NCI-H460 (cell line): ENCODE data around the gene DPP4. TPM values are rescaled to one million over a fixed set of nuclear protein-coding genes. Genes with fewer than 3 reads are reported as not detected.
"Not testable (repeated sequence)": the region's sequence is repeated elsewhere in the genome, so short reads cannot be mapped to it uniquely, and the experiment has no call there.

Experiments
- DNase-seq: peaks from one replicate; pipeline ENCODE4 v3.0.0-alpha.2; 2016; ENCODE audit warnings: low read depth; ENCODE audit errors: extremely low read depth
- small RNA-seq, 2 experiments: library from RNA; depleted of rRNA; stranded (forward); fragments of <200 nt; gene quantifications; one replicate each; pipeline ENCODE3, GENCODE V24; 2014
- total RNA-seq: library from RNA; depleted of rRNA; stranded (reverse); fragments of >200 nt; shearing (Covaris generic); gene quantifications from 2 replicates; pipeline ENCODE4 v1.2.3, GENCODE V29; 2014; rRNA removed

Gene DPP4
- total RNA-seq, 1 experiment from 2014 or later, result 0.25 TPM

GRCh38 chr2:161971551-161971950 is 102.5 kb downstream of the DPP4 start:
- DNase-seq, result no peak

DNA sequence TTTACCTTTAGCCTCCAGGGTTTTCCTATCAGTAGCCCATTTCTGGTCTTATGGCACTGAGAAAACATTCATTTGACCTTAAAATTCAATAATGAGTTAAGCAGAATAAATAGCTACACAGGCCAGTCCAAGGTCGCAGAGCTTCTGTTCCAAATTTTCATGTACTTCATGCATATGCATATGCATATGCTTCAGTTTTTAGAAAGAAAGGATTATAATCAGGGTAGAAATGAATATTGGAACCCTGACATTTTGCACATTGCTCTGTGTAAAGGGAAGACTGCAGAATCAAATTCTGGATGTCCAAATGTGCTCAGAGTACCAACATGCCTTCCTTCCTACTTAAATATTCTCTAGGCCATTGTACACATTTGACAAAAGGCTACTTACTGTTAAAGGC is 104.9 kb downstream of the DPP4 start:
- no peak for DNase-seq

DNA sequence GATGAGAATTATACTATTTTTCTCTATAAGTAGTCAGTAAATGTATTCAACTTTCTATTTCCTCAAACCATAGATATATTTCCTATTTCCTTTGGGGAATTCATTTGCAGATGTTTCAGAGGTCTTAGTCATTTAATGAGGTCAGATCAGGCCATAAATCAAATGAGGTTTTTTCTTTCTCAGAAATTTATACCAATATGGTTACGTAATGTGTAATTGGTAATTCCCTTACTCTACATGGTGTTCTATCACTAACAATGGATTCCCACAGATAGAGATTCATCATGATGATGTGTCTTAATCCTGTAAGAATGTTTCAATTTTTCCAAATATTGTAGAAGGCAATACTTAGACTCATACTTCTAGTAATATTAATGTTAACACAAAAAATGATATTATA is 108.0 kb downstream of the DPP4 start:
- DNase-seq, result no peak

DNA sequence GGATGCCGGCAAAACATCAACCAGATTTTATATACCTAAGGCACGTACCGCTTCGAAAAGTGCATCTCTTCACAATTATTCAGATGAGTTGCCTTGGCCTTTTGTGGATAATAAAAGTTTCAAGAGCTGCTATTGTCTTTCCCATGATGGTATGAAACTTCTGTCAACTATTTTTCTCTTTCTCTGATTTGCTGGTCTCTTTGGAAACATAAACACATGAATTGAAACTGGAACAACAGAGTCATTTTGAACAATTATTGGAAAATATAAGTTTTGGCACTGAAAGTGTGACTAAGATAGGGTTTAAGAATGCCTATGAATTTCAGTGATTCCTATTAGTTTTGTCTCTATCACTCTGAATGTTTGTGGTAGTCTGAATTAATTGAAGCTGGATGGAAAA is 109.9 kb downstream of the DPP4 start:
- no peak for DNase-seq

DNA sequence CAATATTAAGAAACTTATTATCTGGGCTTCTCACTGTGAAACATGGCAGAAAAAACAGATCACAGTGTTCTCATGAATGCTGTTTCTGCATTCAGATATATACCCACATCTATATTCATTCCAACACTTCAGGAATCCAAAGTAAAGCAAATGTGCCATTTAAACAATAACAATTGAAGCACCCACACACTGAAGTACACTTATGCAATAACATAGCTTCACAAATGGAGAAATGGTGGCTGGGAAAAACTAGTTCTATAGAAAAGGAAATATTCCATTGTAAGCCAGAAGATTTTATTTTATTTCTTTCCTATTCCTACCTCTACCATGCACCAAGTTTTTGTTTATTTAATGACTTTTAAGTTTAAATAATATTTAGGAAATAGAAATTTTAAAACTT is 111.9 kb downstream of the DPP4 start:
- DNase-seq, result no peak

DNA sequence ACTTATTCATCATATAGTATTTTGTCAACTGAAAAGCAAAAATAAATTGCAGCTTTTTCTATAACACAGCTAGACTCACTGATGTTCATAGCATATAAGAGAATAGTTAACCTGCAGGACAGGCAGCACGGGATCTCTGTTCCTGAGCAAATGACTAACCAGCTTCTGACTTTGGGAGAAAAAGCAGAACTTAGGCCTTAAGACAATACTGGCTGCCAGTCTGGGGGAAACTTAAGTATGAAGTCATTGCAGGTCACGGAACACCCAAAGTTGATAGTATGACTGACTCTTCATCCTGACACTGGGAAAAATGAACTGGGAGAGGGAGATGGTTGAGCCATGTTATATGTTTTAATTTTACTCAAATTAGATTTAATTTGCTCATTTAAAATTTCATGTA is 113.0 kb downstream of the DPP4 start:
- no peak for DNase-seq

DNA sequence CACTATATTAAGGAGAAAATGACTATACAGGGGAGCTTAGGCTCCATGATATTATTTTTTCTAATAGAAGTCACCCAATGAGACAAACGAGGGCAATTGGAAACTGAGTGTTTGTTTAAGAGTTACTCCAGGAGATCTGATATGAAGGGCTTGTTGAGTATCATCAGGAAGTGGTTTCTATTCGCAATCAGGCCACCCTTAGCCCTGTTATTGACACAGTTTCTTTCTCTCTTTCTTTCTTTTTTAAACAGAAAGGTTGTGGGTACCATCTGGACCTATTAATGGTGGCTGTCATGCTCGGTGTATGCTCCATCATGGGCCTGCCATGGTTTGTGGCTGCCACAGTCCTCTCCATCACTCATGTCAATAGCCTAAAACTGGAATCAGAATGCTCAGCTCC is 117.3 kb downstream of the DPP4 start:
- no peak for DNase-seq

- no peak for DNase-seq
These were observed 118.8 kb downstream of the DPP4 start for GRCh38 chr2:161955211-161955610.

GRCh38 chr2:161954103-161954502 is 119.9 kb downstream of the DPP4 start:
- DNase-seq, result no peak

DNA sequence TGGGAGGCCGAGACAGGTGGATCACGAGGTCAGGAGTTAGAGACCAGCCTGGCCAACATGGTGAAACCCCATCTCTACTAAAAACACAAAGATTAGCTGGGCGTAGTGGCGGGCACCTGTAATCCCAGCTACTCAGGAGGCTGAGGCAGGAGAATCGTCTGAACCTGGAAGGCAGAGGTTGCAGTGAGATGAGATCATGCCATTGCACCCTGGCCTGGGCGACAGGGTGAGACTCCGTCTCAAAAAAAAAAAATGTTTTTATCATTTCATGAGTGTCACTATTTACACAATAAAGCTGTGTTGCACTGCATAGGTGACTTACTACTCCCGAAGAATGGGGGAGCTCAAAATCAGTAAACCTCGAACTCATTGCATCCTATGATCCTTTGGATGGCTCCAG is 120.6 kb downstream of the DPP4 start:
- DNase-seq, result not testable (repeated sequence)

GRCh38 chr2:161952783-161953191 is 121.2 kb downstream of the DPP4 start:
- no peak for DNase-seq

GRCh38 chr2:161947836-161948235 is 126.2 kb downstream of the DPP4 start:
- no peak for DNase-seq

GRCh38 chr2:161947406-161947805 is 126.6 kb downstream of the DPP4 start:
- DNase-seq, result no peak

DNA sequence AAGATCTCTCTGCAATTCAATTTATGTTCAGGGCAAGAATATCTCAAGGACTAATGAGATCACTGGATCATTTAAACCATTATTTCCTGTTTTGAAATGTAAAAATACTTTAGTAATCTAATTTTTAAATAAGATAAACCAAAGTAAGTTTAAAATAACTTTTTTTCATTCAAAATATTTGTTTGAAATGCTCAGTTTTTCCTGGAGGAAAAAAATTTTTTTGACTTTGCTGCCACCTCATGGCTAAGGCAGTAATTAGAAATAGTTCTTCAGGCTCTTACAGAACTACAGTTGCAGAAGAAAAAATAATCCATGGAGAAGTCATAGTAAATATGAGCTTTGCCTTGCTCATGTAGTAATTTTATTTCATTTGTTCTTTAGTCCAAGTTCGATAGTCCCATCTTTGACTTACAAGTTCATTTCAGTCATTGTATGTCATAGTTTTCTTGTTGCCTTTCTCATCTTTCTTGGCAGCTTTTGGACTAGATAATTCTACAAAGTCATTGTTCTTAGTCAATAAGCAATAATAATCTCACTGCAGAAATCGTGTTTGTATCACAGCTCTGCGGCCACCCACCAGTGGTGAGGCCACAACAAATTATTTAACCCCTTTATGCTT is 127.4 kb downstream of the DPP4 start:
- peak; percentile 28 for DNase-seq

DNA sequence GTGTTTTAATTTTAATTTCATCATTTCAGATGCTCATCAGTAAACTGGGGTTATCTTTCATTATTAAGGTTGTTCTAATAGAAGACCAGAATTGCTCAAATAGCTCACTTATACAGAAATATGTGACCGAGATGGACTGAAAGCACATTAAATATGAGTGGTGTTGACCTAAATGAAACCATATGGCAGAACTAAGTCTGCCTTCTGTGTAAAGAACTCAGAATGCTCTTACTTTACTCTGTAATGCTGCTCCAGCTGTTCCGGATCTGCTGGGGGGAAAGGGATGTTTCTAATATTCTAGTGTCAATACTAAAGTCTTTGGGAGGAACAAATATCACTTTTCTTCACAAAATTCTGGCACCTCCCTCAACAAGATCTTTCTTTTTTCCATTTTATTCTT is 131.0 kb downstream of the DPP4 start:
- no peak for DNase-seq

Small RNAs within 50 kb of the gene (small RNA-seq; reads per million reads assigned to genes)
- gene TIMM8AP1, result 0 reads per million in 2 experiments

Other genes starting within 250 kb of the DPP4 start
- not detected in 2 replicates for gene GCG, start 78.0 kb upstream of the DPP4 start, total RNA-seq
- not detected in 2 replicates for gene FAP, start 169.2 kb upstream of the DPP4 start, total RNA-seq
- gene IFIH1, start 244.5 kb upstream of the DPP4 start, total RNA-seq, result 5.1 and 6.6 TPM in 2 replicates